NCI-H82 (cell line): Measurements from ENCODE around the gene NKX2-4.
"Not testable (repeated sequence)": the region's sequence is repeated elsewhere in the genome, so short reads cannot be mapped to it uniquely, and the experiment has no call there.

ENCODE experiments used
- DNase-seq: peaks from one replicate; lab custom pipeline; 2025; lab: John Stamatoyannopoulos, UW

NKX2-4 gene

DNA sequence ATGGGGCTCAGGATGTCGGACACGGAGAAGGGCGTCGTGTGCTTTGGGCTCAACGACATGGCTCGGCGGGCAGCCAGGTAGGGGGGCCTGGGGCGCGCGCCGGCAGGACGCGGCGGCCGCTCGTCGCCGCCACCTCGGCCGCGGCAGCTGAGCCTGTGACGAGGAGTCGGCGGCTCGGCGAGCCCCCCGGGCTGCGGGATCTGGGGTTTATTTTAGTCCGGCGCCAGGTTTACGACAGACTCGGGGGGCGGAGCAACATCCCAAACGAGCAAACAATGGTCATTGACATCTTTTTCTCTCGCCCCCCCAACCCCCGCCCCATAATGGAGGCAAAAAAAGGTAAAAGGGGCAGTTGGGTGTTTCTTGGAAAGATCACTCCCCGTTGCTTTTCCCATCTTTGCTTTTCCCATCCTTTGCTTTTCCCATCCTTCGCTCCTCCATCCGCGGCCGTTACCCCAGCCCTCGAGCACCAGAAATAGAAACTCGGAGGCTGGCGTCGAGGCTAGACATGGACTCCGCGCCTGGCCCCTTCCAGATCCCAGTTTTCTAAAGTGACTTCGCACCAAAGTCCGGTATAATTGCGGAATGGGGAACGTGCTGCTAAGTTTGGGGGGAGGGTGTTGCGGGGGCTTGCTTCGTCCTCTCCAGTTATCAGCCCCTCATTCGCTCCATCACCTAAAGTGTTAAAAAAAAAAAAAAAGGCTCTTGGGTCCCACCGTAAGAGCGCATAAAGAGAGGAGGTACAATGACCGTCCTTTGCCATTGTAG, at the start of gene NKX2-4:
Gene NKX2-4 (minus strand): TSS at position 186 of the 768 bp plus-strand sequence. CDS start 127 bp downstream, at position 59.
- DNase-seq, result peak; percentile 50

DNA sequence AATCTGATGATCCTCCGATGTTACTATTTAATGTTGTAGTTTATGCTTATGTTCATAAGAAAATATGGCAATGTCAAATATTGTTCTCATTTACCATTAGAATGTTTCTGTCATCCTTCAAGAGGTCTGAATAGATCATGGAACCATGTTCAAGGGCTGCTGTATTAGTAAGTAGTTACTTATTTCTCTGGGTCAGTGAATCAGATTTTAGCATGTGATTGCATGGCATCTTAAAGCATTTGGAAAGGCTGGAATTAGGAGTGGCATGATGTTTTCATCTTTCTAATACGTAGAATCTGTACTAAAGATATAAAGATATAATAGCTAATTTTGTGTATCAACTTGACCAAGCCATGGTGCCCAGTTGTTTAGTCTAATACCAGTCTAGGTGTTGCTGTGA, 40.5 kb upstream of the NKX2-4 start:
- DNase-seq, result no peak

DNA sequence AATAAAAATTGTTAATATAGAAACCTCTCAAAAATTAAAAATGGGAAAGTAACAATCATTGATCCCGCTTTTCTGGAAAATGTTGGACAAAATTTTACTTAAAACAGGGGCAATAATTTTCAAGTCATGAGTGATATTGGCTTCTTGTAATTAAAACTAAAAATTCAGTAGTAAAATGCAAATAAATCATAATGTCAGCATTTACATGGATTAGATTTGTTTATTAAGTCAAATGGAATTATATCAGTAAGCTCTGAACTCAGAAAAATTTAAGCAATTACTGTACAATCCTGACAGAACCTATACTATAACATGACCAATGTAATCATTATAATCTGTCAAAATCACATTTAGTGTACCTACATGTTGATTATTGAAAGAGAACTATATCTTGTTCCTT, 39.9 kb upstream of the NKX2-4 start:
- DNase-seq, result no peak

DNA sequence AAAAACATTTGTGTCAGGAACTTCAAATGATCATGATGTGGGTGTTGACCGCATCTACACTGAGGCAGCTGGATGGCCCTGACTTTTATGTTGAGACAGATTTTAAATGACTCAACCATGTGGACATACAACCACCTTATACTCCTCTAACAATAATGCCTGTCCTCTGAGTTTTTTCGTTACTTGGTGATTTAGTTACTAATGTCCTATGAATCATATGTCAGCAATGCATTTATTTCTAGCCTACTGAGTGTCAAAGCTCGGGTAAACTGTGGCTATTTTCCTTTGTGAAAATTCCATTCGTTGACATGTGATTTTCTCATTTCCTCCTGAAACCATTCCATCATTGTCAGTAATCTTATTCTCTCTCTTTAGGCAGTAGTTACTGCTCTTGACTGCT, 38.9 kb upstream of the NKX2-4 start:
- no peak for DNase-seq

DNA sequence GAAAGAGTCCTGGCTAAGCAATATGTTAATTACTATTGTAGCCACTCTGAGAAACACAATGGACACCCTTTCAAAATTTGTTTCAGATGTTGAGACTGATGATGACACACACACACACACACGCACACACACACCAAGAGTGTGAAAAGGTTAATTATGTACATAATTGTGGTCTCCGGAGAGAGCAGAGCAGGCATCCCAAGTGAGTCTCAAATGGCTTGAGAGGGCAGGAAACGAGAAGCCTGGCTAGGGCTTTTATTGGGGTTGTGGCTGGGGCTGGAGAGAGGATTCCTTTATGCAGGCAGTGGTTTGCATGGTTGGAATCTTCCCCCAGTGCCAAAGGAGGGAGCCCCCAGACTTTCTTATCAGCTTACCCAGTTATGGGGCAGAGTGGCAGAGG, 38.2 kb upstream of the NKX2-4 start:
- DNase-seq, result no peak

DNA sequence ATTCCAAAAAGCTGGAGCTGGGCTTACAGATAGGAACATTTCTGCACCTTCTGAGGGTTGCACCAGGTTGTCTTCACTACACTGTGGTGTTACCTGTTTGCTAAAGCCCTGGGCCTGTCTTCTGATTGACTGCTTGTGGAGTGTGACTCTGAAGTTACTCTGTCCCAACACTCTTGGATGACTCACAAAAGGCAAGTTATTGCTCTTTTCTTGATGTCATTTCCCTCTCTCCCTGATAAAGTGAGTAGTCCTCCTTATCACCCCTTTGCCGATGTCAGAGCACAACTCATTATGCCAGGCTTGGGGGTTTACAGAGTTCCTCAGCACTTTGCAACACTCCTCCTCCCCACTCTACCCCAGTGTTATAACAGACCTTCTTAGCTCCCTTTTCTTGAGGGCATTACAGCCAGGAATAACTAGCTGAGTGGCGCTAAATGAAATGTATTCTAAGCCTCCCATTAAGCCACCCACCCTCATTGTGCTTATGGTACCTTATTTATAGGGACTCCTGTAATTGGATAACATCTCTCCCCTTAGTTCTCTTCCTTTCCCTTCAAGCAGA, 36.1 kb upstream of the NKX2-4 start:
- peak; percentile 59 for DNase-seq

DNA sequence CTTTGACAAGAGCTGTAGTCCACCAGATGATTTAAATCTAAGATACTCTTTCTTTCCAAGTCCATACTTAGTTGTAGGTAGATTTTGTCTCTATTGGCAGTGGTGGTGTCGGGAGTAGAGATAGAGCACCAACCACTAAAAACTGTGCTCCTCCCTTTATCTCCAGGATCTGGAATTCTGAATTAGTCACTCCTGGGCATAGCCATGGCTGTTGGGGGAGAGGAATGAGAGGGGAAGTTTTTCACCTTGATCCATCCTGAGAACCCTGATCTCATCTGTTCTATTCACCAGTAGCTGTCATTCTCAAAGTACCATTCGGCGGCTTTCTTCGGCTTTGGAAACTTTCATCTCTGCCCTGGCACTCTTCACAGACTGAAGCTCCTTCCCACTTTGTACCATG, 35.6 kb upstream of the NKX2-4 start:
- no peak for DNase-seq

DNA sequence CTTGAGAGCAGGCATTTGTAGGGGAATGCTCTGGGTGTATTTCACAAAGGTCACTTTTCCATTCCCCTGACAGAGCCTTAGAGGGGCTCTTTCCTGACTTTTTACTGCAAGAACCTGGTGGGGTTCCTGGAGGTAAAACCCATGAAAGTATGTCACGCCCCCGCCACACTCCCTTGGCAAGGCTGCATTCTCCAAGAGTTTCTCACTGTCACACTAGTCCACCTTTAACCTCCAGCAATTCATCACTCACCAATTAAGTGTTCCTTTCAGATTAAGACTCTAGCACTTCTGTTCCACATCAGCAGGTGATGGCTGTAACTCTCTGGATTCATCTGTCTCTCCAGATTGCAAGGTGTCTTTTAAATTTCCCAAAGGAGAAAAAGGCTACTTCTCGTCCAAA, 32.7 kb upstream of the NKX2-4 start:
- no peak for DNase-seq

DNA sequence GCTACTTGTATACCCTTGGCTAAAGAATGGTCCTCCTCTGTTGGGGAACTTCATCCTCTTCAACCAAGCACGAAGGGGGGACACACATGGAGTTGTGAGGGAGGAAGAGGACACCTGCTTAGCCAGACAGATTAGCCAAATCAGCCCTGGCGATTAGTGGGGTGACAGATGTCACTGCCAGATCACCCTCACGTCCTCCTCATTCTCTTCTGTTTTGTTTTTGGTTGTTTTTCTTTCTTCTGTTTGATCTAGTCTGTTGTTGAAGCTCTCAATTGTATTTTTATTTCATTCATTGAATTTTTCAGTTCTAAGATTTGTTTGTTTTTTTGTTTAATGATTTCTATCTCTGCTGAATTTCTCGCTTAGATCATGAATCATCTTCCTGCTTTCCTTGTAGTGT, 27.5 kb upstream of the NKX2-4 start:
- peak; percentile 41 for DNase-seq

DNA sequence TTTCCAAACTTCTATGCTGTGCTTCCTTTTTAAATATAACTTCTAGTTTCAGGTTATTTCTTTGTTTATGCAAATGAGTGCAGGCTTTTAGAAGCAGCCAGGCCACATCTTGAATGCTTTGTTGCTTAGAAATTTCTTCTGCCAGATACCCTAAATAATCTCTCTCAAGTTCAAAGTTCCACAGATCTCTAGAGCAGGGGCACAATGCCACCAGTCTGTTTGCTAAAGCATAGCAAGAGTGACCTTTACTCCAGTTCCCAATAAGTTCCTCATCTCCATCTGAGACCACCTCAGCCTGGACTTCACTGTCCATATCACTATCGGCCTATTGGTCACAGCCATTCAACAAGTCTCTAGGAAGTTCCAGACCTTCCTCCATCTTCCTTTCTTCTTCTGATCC, 26.4 kb upstream of the NKX2-4 start:
- not testable (repeated sequence) for DNase-seq

DNA sequence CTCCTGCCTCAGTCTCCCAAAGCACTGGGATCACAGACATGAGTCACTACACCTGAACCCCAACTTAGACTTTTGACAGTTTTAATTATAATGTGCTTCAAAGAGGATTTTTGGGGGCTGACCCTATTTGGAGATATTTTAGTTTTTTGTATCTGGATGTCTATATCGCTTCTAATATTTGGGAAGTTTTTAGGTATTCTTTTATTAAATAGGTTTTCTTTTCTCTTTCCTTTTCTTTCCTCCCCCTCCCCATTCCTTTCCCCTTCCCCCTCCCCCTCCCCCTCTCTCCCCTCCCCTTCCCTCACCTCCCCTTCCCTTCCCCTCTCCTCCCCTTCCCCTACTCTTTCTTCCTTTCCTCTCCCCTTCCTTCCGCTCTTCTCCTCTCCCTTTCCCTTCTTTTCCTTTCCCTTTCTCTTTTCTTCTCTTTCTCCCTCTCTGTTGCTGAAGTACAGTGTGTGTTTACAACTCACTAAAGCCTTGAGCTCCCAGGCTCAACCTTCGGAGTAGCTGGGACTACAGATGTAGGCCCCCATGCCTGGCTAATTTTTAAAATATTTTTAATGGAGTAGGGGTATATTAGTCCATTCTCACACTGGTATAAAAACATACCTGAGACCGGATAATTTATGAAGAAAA, 24.4 kb upstream of the NKX2-4 start:
- DNase-seq, result no peak

DNA sequence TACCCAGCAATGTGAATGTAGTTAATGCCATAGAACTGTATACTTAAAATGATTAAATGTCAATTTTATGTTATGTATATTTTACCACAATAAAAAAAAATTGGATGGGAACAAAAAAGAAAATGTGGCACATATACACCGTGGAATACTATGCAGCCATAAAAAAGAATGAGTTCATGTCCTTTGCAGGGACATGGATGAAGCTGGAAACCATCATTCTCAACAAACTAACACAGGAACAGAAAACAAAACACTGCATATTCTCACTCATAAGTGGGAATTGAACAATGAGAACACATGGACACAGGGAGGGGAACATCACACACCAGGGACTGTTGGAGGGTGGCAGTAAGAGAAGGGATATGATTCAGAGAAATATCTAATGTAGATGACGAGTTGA, 21.8 kb upstream of the NKX2-4 start:
- DNase-seq, result not testable (repeated sequence)

DNA sequence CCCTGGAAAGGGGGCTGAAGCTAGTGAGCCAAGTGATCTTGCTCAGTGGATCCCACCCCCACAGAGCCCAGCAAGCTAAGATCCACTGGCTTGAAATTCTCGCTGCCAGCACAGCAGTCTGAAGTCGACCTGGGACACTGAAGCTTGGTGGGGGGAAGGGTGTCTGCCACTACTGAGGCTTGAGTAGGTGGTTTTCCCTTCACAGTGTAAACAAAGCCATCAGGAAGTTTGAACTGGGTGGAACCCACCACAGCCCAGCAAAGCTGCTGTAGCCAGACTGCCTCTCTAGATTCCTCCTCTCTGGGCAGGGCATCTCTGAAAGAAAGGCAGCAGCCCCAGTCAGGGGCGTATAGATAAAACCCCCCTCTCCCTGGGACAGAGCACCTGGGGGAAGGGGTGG, 16.7 kb upstream of the NKX2-4 start:
- not testable (repeated sequence) for DNase-seq

DNA sequence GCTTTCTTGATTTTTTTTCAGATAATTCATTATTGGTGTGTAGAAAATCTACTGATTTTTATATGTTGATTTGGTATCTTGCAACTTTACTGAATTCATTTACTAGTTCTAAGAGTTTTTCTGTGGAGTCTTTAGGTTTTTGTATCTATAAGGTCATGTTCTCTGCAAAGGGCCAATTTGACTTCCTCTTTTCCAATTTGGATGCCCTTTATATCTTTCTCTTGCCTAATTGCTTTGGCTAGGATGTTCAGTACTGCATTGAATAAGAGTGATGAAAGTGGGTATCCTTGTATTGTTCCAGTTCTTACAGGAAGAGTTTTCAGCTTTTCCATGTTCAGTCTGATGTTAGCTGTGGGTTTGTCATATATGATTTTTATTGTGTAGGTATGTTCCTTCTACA, 14.4 kb upstream of the NKX2-4 start:
- no peak for DNase-seq

DNA sequence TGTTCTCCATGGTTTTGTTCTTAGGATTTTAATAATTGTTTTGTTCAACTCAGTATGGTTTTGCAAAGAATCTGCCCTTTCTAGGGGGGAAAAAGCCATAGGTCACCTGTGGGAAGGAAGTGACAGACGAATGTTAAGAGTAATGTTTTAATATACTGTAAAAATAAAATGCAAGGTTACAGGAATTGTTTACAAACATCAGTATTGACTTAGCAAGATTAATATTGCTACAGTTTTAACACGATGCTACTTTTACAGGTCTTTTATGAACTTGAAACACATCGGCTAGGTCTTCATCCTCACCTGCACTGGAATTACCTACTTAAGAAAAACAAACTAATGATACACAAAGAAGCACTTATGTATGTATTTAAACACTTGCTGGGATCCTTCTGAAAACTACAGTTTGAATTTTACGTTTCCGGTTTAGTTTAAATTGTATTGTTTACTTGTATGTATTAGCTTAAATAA, 1.7 kb upstream of the NKX2-4 start:
- DNase-seq, result no peak

DNA sequence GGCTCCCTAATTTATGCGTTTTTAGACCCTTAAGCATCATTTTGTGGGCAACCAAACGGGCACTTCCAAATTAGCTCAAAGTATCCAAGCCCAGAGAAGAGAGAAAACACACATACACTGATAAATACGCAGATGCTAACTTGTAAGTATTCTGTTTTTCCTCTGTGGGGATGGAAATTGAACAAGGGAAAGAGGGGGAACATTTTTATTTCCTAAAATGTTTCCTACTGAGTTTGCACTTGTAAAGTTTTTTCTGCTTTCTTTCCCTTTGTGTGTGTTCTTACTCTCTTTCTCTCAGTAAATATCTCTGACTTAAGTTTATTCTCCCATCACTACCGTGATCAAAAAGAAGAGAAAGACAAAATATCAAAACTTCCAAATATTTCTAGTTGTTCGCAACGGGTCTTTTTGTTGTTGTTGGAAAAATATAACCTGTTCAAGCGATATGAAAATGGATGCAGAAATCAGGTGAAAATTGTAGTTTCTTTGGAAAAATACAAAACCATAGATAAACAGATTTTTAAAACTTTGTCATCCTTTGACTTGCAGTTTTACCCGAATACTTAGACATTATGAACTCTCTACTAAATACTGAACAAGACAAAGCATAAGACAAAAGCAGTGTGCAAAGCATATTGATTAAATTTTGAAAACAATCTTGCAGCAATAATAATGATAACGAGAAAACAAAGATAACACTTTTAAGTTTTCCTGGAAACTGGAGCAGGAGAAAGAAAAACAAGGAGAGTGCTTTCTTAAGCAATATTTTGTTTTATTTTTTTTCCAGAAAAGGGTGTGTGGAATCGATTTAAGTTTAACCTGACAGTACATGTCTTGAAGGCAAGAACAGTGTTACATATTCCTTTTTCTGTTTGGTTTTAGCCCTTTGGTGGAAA, 1.0 kb upstream of the NKX2-4 start:
- no peak for DNase-seq

DNA sequence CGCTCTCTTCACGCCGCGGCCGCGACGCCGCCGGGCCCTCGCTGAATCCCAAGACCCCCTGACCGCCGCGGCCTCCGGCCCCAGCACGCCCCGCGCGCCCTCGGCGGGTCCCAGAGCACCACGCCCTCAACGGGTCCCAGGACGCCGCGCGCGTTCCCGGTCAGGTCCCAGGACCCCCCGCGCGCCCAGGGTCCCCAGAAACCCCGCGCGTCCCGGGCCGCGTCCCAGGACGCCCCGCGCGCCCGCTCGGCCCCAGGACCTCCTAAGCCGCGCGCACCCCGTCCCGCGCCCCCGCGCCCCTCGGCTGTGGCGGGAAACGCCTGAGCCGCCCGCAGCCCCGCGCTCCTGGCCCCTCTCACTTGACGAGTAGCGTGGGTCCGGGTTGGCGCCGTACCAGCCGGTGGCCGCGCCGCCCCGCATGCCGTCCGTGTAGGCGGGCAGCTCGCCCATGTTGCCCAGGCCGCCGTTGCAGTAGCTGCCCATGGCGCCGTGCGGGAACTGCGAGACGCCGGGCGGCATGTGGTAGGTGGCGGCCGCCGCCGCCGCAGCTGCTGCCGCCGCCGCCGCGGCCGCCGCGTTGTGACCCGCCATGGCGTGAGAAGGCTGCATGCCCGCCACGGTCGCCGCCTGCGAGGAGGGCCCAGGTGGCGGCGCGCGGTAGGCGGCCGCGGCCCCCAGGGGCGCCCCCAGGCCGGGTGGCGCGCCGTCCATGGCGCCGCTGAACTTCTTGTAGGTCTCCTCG, 556 bp downstream of the NKX2-4 start:
- peak; percentile 50 for DNase-seq

DNA sequence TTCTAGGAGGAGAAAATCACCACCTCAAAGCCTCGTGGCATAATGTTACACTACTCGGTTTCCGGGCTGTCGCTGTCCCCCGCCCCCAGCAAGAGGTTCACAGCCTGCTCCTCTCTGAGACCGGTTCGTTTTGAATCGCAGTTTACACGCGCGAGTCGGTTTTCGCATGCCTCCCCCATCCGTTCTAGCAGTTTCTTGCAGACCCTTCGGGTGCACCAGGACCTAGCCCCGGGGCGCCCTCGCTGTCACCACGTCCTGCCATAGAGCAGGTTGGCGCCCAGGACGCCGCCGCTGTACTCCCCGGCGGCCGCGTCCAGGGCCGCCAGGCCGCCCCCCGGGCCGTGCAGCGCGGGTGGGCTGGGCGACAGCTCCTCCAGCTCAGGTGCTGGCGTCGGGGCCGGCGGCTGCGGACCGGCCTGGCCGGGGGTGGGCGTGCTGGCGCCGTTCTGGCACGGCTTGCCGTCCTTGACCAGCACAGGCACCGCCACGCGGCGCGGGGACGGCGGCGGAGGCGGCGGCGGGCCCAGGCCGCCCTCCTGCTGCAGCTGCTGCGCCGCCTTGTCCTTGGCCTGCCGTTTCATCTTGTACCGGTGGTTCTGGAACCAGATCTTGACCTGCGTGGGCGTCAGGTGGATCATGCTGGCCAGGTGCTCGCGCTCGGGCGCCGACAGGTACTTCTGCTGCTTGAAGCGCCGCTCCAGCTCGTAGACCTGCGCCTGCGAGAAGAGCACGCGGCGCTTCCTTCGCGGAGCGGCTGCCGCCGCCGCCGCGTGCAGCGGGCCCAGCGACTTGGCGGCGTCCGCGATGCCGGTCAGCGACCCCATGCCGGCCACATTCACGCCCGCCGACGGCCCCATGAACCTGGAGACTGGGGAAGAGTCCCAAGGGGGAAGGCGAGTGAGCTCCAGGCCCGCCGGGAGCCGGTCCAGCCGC, 1.4 kb downstream of the NKX2-4 start:
- peak; percentile 61 for DNase-seq

DNA sequence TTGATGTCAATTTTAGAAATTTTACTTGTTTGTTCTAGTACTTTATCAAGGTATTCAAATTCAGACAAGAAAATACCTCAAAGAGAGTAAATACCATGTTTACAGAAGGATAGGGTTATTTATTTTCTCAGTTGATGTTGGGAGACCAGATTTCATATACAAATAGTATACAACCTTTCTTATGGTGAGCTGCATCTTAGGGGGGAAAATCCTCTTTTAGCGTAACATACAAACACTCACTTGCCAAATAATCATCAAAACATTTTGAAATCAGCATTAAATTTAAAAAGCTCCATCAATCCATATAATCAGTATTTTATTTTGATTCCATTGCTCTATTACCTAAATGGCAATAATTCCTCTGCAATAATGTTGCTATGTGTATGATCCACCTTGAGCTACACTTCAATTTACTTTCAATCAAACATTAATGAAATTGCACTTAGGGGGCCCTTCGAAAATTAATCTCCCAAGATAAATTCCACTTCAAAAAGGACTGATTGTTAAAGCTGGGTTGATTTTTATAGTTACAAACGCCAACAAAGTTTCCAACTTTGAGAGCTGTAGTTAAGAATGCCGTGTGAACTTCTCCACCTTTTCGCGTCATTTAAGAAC, 2.2 kb downstream of the NKX2-4 start:
- DNase-seq, result no peak

DNA sequence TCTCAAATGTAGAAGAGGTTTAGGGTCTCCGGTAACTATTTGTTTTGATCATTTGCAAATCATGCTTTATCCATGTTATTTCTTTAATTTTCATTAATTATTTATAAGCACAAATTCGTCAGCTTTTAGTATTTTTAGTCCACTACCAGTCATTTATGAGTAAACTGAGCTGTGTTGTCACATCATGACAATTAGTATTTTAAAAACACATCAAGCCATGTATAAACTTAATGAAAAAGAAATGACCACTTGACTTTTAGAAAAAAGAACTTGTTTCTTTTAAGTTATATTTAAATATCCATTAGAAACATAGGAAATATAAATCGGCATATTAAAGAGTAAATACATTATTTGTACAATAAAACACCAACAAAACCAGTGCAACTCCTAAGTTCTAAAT, 2.8 kb downstream of the NKX2-4 start:
- no peak for DNase-seq
